Mesenchymal stem cell (in vitro differentiated cells and primary cell): Measurements from ENCODE around the gene BACE2.

ENCODE experiments used
- DNase-seq: peaks from one replicate; pipeline ENCODE4 v3.0.0-alpha.2; 2013
- H2AFZ ChIP-seq: one replicate; pipeline ENCODE4 v1.6.1; 2013; ENCODE audit warnings: low read depth, mild to moderate bottlenecking, control low read depth, inconsistent platforms, low read length, moderate library complexity
- H2AK5ac ChIP-seq: 2 replicates; pipeline ENCODE4 v1.6.1; 2013; ENCODE audit warnings: low read length, moderate library complexity, mild to moderate bottlenecking, inconsistent platforms; ENCODE audit not compliant: severe bottlenecking
- H2BK120ac ChIP-seq: one replicate; pipeline ENCODE4 v1.6.1; 2013; ENCODE audit warnings: low read depth, mild to moderate bottlenecking, inconsistent platforms, low read length, moderate library complexity
- H2BK12ac ChIP-seq, 2 experiments: one replicate each; pipeline ENCODE4 v1.6.1; 2013; ENCODE audit warnings: inconsistent platforms in 2 of 2, low read length in 2 of 2, mild to moderate bottlenecking in 2 of 2, moderate library complexity in 2 of 2, control low read depth in 1 of 2
- H2BK15ac ChIP-seq: one replicate; pipeline ENCODE4 v1.6.1; 2013; ENCODE audit warnings: mild to moderate bottlenecking, low read depth, inconsistent platforms; ENCODE audit not compliant: poor library complexity, severe bottlenecking
- H2BK5ac ChIP-seq: 2 replicates; pipeline ENCODE4 v1.6.1; 2013; ENCODE audit warnings: low read depth, mild to moderate bottlenecking, low read length, control low read depth, inconsistent platforms; ENCODE audit not compliant: poor library complexity, severe bottlenecking
- H3K14ac ChIP-seq, 2 experiments: one replicate each; pipeline ENCODE4 v1.6.1; 2013; ENCODE audit warnings: inconsistent platforms in 2 of 2, low read length in 2 of 2, control low read depth in 1 of 2, mild to moderate bottlenecking in 1 of 2, moderate library complexity in 1 of 2
- H3K18ac ChIP-seq, 2 experiments: one replicate each; pipeline ENCODE4 v1.6.1; 2013; ENCODE audit warnings: inconsistent platforms in 2 of 2, low read length in 2 of 2, control low read depth in 1 of 2, low read depth in 1 of 2, mild to moderate bottlenecking in 1 of 2
- H3K23ac ChIP-seq, 2 experiments: one replicate each; pipeline ENCODE4 v1.6.1; 2013; ENCODE audit warnings: inconsistent platforms in 2 of 2, low read length in 2 of 2, mild to moderate bottlenecking in 2 of 2, moderate library complexity in 2 of 2, control low read depth in 1 of 2
- H3K27ac ChIP-seq: 2 replicates; pipeline ENCODE4 v1.5.1; 2013; ENCODE audit warnings: mild to moderate bottlenecking, moderate library complexity, low read length, control low read depth, inconsistent platforms; ENCODE audit not compliant: poor library complexity, severe bottlenecking
- H3K27me3 ChIP-seq, 2 experiments: 2 replicates each; pipeline versions ENCODE4 v1.6.1 to v1.7.0; 2013; ENCODE audit warnings: low read length in 2 of 2, mild to moderate bottlenecking in 2 of 2, moderate library complexity in 2 of 2, control low read depth in 1 of 2, inconsistent platforms in 1 of 2; ENCODE audit not compliant: control insufficient read depth in 1 of 2, insufficient read depth in 1 of 2
- H3K36me3 ChIP-seq, 2 experiments: 2 replicates each; pipeline versions ENCODE4 v1.6.1 to v1.7.0; 2013; ENCODE audit warnings: low read length in 2 of 2, control low read depth in 1 of 2, inconsistent platforms in 1 of 2, low read depth in 1 of 2, mild to moderate bottlenecking in 1 of 2; ENCODE audit not compliant: insufficient read depth in 2 of 2, control insufficient read depth in 1 of 2
- H3K4ac ChIP-seq, 2 experiments: one replicate each; pipeline ENCODE4 v1.6.1; 2013; ENCODE audit warnings: inconsistent platforms in 2 of 2, low read length in 2 of 2, mild to moderate bottlenecking in 2 of 2, moderate library complexity in 2 of 2, control low read depth in 1 of 2, low read depth in 1 of 2
- H3K4me1 ChIP-seq: 2 replicates; pipeline ENCODE4 v1.6.1; 2013; ENCODE audit warnings: low read depth, low read length, control low read depth; ENCODE audit not compliant: control insufficient read depth, insufficient read depth
- H3K4me2 ChIP-seq: 2 replicates; pipeline ENCODE4 v1.6.1; 2013; ENCODE audit warnings: low read length, mild to moderate bottlenecking, inconsistent platforms; ENCODE audit not compliant: poor library complexity, severe bottlenecking
- H3K4me3 ChIP-seq, 2 experiments: 2 replicates each; pipeline versions ENCODE4 v1.5.1 to v1.7.0; 2013; ENCODE audit warnings: low read length in 2 of 2, mild to moderate bottlenecking in 2 of 2, control low read depth in 1 of 2, low read depth in 1 of 2; ENCODE audit not compliant: insufficient read depth in 1 of 2
- H3K79me1 ChIP-seq: replicated peaks from 2 replicates; pipeline ENCODE4 v1.6.1; 2013; ENCODE audit warnings: mild to moderate bottlenecking, control low read depth, low read length, inconsistent platforms; ENCODE audit not compliant: poor library complexity, severe bottlenecking
- H3K9ac ChIP-seq: 2 replicates; pipeline ENCODE4 v1.7.0; 2013; ENCODE audit warnings: mild to moderate bottlenecking, low read length, moderate library complexity
- H3K9me3 ChIP-seq: 2 replicates; pipeline ENCODE4 v1.7.0; 2013; ENCODE audit warnings: mild to moderate bottlenecking, low read length; ENCODE audit not compliant: control insufficient read depth
- H4K8ac ChIP-seq: one replicate; pipeline ENCODE4 v1.6.1; 2013; ENCODE audit warnings: inconsistent platforms, mild to moderate bottlenecking, low read length, moderate library complexity
- H4K91ac ChIP-seq: one replicate; pipeline ENCODE4 v1.6.1; 2013; ENCODE audit warnings: mild to moderate bottlenecking, low read length, inconsistent platforms
- WGBS: methylation state at CpG from one replicate; pipeline ENCODE4 v1.1.7; 2013; ENCODE audit warnings: mixed read lengths; 5-methylcytosine and 5-hydroxymethylcytosine counted together

BACE2 gene

GRCh38 chr21:41124641-41125201 lies 43.2 kb upstream of the BACE2 start:
- H2BK15ac ChIP-seq: no peak overlapping the region
- peaks cover 3 to 42% of the 10 kb centered on the region in 2 experiments for H3K27me3 ChIP-seq
- no peak overlapping the region for H2AK5ac ChIP-seq
- H3K4ac ChIP-seq: no peak overlapping the region
- H4K8ac ChIP-seq: no peak overlapping the region
- no peak overlapping the region for H3K9ac ChIP-seq
- H3K14ac ChIP-seq: no peak overlapping the region
- no peak overlapping the region for H2AFZ ChIP-seq
- no peak overlapping the region for H3K23ac ChIP-seq
- no peak overlapping the region for H3K18ac ChIP-seq
- 84% methylated on average over 13 of the region's 13 CpGs for WGBS
- no peak overlapping the region for H2BK12ac ChIP-seq
- H3K4me1 ChIP-seq: no peaks in the 10 kb centered on the region
- no peak overlapping the region for H3K4me2 ChIP-seq
- no peak overlapping the region for H3K27ac ChIP-seq
- no peak for DNase-seq
- no peak overlapping the region for H4K91ac ChIP-seq
- H2BK120ac ChIP-seq: no peak overlapping the region
- H3K4me3 ChIP-seq: no peak overlapping the region
- H3K79me1 ChIP-seq: no peaks in the 10 kb centered on the region
- H2BK5ac ChIP-seq: no peak overlapping the region
- H3K36me3 ChIP-seq: no peaks in the 10 kb centered on the region
- no peaks in the 10 kb centered on the region for H3K9me3 ChIP-seq

- Histone ChIP-seq H3K4ac (no peak overlapping the region), H3K27ac (no peak overlapping the region), H4K91ac (no peak overlapping the region), H2BK120ac (no peak overlapping the region), H3K4me2 (no peak overlapping the region), H3K79me1 (no peaks in the 10 kb centered on the region), H2AFZ (no peak overlapping the region), H3K4me1 (no peaks in the 10 kb centered on the region), H3K9ac (no peak overlapping the region), H3K18ac (no peak overlapping the region), H3K27me3 (peaks cover 3 to 46% of the 10 kb centered on the region in 2 experiments), H2BK12ac (no peak overlapping the region), H2AK5ac (no peak overlapping the region), H4K8ac (no peak overlapping the region), H3K9me3 (no peaks in the 10 kb centered on the region), H2BK15ac (no peak overlapping the region), H3K14ac (no peak overlapping the region), H3K23ac (no peak overlapping the region), H2BK5ac (no peak overlapping the region), H3K36me3 (no peaks in the 10 kb centered on the region), H3K4me3 (no peak overlapping the region)
- no peak for DNase-seq
Observed at GRCh38 chr21:41128981-41129380, 39.0 kb upstream of the BACE2 start.

DNA sequence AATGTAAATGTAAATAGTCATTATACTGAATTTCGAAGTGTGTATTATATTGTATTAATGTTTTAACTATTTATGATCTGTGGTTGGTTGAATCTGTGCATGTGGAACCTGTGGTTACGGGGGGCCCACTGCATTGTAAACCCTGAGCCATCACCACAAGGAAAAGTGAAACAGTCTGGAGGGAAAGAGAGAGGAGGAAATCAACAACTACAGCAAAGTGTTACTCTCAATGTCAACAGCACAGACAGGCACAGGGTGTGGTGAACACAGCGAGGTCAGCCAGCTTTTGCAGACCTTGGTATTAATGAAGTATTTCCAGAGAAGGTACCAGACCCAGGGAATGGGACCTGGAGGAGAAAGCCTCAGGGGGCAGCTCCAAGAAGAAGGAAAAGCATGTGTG lies 37.1 kb upstream of the BACE2 start:
- Histone ChIP-seq H4K8ac (no peak overlapping the region), H2BK120ac (no peak overlapping the region), H3K4me1 (no peaks in the 10 kb centered on the region), H3K27ac (no peak overlapping the region), H3K14ac (no peak overlapping the region), H3K36me3 (no peaks in the 10 kb centered on the region), H3K4me3 (no peak overlapping the region), H3K23ac (no peak overlapping the region), H2BK12ac (no peak overlapping the region), H3K9me3 (no peaks in the 10 kb centered on the region), H2BK5ac (no peak overlapping the region), H3K9ac (no peak overlapping the region), H3K4ac (no peak overlapping the region), H4K91ac (no peak overlapping the region), H2AK5ac (no peak overlapping the region), H2AFZ (no peak overlapping the region), H3K18ac (no peak overlapping the region), H2BK15ac (no peak overlapping the region), H3K79me1 (no peaks in the 10 kb centered on the region), H3K27me3 (peaks cover 0 to 47% of the 10 kb centered on the region in 2 experiments), H3K4me2 (no peak overlapping the region)
- WGBS: 47% methylated on average over 3 of the region's 3 CpGs
- no peak for DNase-seq

DNA sequence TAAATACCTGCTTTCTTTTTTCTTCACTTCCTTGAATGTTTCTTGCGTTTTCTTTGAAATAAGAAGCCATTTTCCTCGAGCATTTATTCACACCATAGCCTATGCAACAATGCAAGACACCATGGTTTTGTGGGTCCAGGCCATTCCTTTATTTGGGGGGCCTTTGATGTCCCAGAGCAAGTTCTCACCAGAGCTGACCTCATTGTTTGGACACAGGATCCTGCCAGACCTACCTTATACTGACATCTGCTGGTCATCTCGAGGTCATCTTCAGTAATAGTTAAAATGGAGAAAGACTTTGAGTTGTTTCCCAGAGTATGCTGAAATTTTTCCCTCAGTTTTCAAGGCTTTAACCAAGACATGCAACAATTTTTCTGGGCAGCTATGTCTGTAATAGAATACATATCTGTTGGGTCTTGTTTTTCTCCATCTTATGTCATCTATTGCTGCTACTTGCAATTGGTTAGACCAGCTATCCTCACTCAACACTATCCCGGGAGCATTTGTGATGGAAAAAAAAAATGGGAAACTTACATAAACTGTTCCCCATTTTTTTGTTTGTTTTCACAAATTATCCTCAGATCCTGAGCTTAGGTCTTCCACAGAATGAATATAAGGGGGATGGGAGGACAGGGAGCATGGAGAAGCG lies 34.0 kb upstream of the BACE2 start:
- H4K8ac ChIP-seq: no peak overlapping the region
- no peak overlapping the region for H2BK12ac ChIP-seq
- no peak overlapping the region for H2AK5ac ChIP-seq
- no peak overlapping the region for H2BK5ac ChIP-seq
- no peaks in the 10 kb centered on the region for H3K79me1 ChIP-seq
- H3K4me1 ChIP-seq: no peaks in the 10 kb centered on the region
- no peak overlapping the region for H3K4ac ChIP-seq
- no peaks in the 10 kb centered on the region for H3K36me3 ChIP-seq
- H3K23ac ChIP-seq: no peak overlapping the region
- H2BK15ac ChIP-seq: no peak overlapping the region
- H2BK120ac ChIP-seq: no peak overlapping the region
- no peak overlapping the region for H3K4me2 ChIP-seq
- H4K91ac ChIP-seq: no peak overlapping the region
- H3K18ac ChIP-seq: no peak overlapping the region
- peak; percentile 3 for DNase-seq
- H3K9ac ChIP-seq: no peak overlapping the region
- H3K27me3 ChIP-seq: peaks cover 0 to 68% of the 10 kb centered on the region in 2 experiments
- H2AFZ ChIP-seq: no peak overlapping the region
- H3K27ac ChIP-seq: no peak overlapping the region
- H3K9me3 ChIP-seq: no peaks in the 10 kb centered on the region
- WGBS: 60% methylated on average over 4 of the region's 5 CpGs
- H3K4me3 ChIP-seq: no peak overlapping the region
- H3K14ac ChIP-seq: no peak overlapping the region
